Stimulated activated CD8-positive, alpha-beta memory T cell treated with anti-CD3 and anti-CD28 coated beads, Interleukin-12 subunit alpha, Interleukin-12 subunit beta, amount 100 ng/mL, for 1 hour (primary cell): ENCODE data around the gene MKI67.
"Not testable (repeated sequence)": the region's sequence is repeated elsewhere in the genome, so short reads cannot be mapped to it uniquely, and the experiment has no call there.

ENCODE experiments used
- DNase-seq: peaks from one replicate; pipeline ENCODE4 v3.0.0-alpha.2; 2020; ENCODE audit warnings: low read depth

The MKI67 gene

DNA sequence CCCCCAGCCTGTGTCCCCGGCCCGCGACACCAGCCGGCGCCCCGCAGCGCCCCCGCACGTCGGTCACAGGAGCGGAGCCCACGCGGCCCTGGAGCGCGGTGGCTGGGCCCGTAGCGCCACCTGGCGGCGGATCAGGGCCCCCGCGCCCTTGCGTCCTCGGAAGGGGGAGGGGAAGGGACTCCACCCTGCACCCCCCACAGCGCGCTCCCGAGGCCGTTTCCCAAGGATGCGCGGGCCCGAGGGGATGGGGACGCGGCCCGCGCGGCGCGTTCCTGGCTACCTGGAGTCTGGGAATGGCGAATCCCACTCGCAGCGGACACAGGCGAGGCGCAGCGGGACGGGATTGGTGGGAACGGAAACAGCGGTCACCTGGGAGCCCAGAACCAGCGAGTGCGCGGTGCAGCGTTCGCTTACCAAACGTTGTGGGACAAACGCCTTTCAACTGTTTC lies 23.8 kb upstream of the MKI67 start:
- DNase-seq: peak; percentile 51

DNA sequence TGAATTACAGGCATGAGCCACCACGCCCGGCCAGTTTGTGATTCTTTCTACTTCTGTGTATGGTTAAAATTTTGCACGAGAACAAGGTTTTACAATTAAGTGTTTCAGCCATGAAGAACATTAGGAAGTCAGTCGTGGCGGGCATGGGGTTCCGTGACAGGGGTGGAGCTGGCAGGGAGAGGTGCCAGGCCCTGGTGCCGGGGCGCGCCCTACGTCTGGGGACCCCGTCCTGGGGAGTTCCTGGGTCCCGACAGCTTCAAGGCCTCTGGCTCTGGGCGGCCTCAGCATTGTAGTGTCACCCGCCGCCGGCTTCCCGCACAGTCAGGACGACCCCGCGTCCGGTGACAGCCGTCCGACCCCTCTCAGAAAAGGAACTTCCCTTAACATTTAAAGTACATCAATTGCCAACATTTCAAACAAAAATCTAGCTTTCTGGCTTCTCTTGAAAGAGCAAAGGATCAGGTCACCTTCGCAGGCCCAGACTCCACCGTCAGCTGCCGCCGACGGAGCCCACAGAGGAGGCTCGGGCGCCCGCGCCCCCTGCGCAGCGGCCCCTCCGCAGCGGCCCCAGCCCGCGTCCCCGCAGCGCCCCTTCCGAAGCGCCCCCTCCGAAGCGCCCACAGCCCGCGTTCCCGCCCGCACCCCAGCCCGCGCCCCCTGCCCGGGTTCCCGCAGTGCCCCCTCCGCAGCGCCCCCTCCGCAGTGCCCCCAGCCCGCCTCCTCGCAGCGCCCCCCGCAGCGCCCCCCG lies 23.2 kb upstream of the MKI67 start:
- no peak for DNase-seq

DNA sequence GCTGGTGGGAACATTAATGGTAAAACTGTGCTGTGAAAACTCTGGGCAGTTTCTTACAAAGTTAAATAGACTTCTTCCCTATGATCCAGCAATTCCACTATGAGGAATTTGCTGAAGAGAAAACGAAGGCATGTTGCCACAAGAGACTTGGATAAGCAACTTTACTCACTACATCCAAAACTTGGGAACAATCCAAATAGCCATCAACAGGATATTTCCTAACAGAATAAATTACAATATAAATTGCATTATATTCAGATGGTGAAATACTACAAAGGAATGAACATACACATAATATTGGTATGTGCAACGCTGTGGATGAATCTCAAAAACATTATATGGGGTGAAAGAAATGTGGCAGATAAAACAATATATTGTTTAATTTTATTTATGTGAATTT lies 21.4 kb upstream of the MKI67 start:
- no peak for DNase-seq

DNA sequence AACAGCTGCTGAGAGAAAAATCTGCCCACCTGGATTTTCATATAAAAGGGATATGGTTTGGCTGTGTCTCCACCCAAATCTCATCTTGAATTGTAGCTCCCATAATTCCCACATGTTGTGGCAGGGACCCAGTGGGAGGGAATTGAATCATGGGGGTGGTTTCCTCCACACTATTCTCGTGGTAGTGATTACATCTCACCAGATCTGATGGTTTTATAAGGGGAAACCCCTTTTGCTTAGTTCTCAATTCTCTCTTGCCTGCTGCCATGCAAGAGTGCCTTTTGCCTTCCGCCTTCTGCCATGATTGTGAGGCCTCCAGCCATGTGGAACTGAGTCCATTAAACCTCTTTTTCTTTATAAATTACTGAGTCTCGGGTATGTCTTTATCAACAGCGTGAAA lies 20.8 kb upstream of the MKI67 start:
- DNase-seq: no peak

DNA sequence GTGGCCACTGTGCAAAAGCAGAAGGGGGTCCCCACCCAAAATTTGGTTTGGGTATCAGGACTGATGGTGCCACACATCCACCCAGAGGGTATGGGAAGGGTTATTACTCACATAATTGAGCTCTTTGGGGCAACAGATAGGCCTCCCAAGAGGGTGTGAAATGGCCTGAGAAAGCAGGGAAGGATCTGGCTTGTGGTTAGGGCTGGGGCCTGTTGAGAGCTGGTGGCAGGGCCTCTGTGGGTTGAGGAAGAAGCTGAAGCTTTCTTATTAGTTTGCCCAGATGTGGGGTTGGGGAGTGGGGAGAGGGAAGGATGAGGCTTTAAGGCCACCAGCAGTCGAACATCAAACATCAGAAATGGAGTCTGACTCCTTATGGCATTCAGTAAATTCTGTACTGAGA lies 18.3 kb upstream of the MKI67 start:
- DNase-seq: no peak

DNA sequence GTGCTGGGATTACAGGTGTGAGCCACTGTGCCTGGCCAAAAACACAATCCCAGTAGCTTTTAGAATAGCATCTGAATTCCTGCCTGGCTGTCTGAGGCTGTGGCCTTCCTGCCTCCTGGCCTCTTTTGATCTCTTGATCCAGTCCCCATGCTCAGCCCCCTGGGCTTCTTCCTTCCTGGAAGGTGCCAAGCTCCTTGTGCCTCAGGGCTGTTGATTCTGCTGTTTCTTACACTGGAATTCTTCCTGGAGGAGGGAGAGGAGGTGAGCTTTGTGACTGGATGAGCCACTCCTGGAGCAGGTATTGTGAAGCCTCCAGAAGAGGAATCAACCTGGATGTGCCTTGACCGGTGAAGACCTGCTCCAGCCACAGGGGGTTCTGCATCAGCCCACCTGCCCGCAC lies 17.3 kb upstream of the MKI67 start:
- no peak for DNase-seq

DNA sequence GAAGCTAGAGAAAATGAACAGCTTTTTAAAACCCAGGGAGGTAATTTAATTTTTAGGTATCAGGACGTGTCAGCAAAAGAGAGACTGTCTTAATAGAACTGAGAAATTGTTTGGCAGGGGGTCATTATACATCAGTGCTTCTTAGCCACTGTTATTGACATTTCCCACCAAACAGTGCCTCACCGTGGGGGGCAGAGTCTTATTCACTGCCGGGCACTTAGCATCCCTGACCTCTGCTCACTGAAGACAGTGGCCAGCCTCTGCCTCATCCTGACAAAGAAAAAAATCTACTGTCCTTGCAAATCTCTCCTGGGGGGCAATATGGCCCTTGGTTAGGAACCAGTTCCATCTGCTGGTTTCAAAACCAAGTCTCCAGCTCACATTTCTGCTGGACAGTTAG lies 14.2 kb upstream of the MKI67 start:
- no peak for DNase-seq

DNA sequence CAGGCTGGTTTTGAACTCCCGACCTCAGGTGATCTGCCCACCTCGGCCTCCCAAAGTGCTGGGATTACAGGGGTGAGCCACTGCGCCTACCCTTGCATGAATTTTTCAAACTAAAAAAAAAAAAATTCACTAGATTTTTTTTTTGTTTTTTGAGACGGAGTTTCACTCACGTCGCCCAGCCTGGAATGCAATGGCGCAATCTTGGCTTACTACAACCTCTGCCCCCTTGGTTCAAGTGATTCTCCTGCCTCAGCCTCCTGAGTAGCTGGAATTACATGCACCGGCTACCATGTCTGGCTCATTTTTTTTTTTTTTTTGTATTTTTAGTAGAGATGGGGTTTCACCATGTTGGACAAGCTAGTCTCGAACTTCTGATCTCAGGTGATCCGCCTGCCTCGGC lies 12.2 kb upstream of the MKI67 start:
- DNase-seq: not testable (repeated sequence)

DNA sequence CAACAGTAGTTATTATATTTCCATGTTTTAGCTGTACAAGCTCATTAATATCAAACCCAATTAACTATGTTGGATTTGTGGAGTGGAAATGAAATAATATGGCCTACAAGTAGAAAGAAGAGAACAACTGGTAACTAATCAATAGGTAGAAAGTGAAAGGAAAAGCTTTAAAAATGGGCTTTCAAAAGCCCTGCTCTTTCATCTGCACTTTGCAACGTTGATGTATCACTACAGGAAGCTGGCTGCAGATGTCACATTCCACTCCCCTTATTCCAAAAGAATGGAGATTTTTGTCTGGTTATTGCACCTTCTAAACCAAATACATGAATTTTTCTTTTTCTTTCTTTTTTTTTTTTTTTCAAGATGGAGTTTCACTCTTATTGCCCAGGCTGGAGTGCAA lies 11.7 kb upstream of the MKI67 start:
- no peak for DNase-seq

DNA sequence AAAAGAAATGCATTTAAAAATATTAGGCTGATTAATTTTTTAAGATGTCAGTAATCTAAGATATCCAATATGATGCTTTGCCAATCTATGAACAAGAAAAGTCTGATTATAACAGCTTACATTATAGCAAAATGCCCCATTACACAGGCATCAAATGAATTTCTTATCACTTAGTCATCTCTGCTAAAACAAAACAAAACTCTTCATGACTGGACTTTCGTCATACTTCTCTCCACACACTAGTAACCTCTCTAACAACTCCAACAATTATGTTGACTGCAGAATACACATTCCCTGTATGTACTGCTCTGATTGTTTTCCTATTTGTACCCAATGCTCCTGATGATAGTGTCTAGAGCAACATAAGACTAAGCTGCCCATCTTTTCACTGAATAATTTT lies 3.8 kb upstream of the MKI67 start:
- no peak for DNase-seq

DNA sequence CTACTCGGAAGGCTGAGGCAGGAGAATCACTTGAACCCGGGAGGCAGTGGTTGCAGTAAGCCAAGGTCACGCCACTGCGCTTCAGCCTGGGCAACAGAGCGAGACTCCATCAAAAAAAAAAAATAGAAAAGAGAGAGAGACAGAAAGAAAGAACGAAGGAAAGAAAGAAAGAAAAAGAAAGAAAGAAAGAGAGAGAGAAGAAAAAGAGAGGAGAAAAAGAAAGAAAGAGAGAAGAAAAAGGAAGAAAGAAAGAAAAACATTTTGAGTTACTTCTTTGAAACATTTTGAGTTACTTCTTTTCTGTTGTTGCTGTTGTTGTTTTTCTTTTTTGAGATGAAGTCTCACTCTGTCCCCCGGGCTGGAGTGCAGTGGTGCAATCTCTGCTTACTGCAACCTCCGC lies 2.4 kb upstream of the MKI67 start:
- DNase-seq: no peak

DNA sequence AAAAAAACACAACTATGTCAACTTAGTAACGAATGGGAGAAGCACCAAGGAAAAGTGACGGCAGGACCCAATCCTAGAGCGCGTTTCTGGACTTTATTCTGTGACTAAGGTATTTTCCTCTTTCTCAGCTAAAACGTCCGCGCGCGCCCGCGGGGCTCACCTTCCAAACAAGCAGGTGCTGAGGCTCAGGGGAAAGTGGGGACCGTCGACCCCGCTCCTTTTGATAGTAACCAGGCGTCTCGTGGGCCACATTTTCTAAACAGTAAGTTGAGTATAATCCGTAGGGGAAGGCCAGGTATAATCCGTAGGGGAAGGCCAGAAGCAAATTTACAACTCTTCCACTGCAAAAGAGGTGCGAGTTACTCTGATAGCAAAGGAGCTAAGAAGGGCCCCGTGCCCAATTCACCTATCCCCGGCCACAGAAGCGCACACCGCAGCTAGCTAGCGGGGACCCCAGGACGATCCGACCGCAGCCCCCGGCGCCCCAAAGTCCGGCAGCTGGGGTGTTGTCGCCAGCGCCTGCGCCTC lies 743 bp downstream of the MKI67 start:
- no peak for DNase-seq

DNA sequence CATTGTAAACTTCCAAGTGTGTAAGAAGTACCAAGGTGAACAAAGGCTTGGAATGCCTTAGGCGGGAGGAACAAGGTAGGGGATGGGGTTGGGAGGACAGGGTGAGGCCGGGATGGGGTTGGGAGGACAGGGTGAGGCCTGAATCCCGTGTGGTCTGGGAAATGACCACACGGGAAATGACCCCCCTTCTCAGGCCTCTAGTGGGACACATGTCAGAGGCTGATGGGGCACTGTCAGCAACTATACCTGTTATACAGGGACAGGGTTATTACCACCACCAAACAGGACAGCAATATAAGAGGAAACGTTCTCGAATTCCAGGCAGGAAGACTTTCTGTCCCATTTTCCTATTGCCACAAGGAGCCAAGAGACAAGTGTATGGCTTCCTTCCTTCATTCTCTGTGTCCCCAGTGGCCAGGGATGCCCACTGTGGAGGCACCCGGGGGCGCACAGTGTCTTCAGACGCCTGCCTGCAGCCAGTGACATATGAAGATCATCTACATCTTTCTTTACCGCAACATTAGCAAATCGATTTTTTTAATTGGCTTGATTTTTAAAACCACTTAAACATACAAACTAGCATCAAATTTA lies 1.3 kb downstream of the MKI67 start:
- DNase-seq: no peak

DNA sequence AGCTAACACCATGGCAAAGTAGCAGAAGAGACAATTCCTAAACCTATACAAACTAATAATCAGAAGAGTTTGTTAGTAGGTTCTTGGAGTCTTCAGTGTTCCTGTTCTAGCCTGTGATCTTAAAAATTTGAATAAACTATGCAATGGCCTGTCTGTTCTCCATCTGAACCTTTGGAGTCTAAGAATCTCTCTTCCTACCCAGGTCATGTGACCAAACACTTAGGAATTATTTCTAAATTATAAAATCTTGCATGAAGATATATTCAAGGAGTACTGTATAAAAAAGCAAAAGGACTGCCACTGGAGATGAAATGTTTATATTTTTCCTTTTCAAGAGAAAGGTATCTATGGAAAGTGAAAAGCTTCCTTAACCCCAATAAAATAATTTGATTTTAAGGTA lies 2.4 kb downstream of the MKI67 start:
- no peak for DNase-seq

DNA sequence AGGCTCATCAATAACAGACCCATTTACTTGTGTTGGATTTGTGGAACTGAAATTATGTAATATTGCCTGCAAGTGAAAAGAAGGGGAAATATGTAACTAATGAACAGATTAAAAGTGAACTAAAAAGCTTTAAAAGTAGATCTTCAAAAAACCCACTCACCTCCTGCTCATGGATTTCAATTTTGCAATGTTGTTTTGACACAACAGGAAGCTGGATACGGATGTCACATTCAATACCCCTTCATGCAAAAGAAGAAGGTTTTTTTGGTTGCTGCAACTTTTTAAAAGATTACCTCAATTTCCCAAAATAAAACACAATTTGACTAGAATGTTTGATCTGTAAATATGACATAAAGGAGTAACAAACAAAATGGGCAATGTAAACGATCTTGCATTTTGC lies 3.3 kb downstream of the MKI67 start:
- no peak for DNase-seq

DNA sequence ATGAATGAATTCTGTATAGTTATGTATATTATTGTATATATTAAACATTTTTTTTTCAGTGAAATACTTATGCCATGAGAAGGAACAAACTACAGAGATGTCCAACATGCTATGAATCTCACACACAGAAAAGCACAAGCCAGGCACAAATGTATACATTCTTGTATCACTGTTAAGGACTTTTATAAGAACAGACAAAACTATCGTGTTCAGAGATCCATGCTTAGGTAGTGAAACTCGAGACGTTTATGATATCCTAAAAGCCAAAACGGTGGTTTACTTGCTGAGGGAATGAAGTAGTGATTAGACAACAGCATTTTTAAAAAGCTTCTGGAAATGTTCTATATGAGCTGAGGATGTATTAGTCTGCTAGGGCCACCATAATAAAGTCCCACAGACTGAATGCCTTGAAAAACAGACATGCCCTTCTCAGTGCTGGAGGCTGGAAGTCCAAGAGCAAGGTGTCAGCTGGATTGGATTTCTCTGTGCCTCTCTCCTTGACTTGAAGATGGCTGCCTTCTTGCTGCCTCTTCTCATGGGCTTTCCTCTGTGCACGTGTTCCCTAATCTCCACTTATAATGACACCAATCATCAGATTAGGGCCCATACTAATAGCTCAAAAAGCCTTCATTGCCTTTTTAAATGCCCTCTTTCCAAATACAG lies 4.3 kb downstream of the MKI67 start:
- DNase-seq: no peak

DNA sequence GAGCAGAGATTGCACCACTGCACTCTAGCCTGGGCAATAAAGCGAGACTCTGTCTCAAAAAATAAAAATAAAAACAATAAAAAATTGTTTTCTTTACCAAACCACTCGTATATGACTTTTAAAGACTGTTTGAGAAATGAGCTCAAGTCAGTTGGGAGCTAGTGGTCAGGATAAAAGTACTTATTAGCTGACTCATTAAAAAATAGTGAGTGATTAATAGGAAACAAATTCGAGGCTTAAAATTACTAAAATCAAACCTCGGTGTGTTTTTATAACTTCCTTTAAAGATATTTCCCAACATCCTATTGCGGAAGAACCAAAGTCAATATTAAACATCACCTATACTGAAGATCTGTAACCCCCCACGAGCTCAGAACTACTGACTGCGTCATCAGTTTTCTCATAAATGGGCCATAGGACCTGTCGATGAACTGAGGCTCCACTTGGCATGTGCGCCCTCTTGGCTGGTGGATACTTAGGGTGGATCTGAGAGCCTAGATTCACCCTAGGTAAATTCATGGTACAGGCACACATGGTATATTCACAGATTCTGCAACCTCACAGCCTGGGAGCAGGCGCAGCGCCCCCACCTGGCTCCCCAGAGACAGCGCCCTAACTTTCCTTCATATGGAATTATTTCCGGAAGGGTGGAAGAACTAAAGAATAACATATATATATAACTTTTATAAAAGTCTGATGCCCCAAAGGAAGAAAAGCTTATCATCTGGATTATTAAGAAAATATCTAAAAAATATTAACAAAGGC lies 9.2 kb downstream of the MKI67 start:
- no peak for DNase-seq

DNA sequence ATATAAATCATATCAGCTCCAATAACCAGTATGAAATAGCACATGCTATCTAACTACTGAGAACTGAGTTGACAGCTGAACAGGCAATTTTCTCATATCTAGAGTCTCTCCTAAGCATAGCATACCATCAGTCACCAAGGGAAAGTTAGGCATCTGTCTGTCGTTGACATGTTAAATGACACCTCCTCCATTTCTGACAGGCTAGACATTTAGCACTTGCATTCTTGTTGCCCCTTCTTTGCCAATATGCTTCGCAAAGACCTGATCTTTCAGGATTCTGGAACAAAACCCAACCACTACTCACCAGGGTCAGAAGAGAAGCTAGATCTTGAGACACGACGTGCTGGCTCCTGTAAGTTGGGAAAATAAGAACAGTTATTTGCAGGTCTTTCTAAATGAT lies 10.0 kb downstream of the MKI67 start:
- DNase-seq: no peak

DNA sequence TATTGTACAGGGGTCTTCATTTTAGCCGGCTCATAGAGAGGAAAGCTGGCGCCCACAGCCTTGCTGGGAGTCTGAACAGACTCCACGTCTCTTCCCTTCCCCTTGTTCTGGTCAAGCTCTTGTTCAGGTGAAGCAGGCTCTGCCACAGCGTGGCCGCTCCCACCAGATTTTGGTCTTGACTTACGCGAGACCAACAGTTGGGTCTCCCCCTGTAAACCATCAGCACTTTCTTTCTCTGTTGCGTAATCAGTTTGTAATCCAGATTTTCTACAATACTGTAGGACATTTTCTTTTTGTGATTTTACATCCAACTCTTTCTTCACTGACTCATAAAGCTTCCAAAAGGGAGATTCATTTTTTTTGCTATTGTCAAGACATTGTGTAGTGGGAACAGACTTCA lies 10.9 kb downstream of the MKI67 start:
- DNase-seq: no peak

DNA sequence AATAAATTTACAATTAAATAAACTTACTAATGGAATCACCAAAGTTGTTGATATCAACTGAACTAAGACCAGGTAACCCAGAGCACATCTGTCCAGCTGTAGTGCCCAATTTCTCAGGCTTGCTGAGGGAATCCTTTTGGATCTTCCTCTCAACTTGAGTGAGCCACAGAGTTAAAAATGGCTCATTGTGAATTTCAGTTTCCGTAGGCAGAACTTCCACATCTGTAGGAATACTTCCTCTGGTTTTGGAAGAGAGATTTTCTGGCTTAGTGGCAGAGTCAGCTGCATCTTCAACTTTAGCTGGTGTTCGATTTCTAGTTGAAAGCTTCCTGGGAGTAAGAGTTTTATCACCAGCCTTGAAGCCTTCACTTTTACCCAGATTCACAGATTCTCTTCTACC lies 11.3 kb downstream of the MKI67 start:
- DNase-seq: no peak

DNA sequence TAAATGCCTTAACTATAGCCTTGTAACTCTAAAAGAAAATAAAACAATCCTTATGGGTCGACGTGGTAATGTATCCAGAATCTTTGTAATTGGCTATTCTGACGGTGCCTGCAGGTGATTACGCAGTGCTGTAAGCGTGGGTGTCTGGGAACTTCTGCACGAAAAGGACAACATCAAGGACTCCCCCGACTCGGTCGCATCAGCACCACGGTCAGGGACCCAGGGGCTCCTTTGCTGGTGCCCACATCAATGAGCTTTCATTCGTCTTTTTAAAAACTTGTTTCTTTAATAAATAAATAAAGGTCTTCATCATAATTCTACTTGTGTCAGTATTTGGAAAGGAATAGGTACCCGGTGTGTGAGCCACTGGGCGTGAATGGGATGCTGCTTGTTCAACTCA lies 13.2 kb downstream of the MKI67 start:
- no peak for DNase-seq

DNA sequence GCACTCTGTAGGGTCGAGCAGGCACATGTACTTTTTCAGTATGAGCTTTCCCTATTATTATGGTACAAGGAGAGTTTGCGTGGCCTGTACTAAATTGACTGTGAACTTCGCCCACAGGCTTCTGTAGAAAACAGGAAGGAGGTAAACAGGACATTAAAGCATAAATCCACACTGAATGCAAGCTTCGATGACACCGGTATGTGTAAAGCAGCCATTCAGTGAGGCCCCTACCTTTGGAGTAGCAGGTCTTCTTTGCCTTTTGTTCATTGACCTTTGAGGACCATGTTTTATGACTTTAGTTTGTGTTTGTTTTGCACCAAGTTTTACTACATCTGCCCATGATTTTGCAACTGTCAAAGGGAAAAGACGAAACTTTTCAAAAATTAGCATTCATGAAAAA lies 14.5 kb downstream of the MKI67 start:
- DNase-seq: no peak

DNA sequence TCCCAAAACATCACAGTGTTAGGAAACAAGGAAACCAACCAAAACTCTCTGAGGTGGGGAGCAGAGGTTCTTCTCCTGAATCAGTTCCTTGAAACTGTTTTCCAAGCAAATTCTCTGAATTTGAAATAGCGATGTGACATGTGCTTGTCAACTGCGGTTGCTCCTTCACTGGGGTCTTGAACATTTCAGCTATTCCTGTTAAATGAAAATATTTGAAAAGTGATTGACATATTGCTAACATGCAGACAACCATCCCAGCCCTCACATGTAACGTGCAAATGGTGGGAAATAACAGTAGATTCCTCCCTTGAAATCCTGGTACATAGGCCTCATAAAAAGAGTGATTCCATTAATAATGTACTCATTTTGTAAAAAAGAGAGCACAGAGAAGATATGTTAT lies 15.9 kb downstream of the MKI67 start:
- DNase-seq: no peak
